ENCODE measurements around the gene LRMDA.

Gene LRMDA

DNA sequence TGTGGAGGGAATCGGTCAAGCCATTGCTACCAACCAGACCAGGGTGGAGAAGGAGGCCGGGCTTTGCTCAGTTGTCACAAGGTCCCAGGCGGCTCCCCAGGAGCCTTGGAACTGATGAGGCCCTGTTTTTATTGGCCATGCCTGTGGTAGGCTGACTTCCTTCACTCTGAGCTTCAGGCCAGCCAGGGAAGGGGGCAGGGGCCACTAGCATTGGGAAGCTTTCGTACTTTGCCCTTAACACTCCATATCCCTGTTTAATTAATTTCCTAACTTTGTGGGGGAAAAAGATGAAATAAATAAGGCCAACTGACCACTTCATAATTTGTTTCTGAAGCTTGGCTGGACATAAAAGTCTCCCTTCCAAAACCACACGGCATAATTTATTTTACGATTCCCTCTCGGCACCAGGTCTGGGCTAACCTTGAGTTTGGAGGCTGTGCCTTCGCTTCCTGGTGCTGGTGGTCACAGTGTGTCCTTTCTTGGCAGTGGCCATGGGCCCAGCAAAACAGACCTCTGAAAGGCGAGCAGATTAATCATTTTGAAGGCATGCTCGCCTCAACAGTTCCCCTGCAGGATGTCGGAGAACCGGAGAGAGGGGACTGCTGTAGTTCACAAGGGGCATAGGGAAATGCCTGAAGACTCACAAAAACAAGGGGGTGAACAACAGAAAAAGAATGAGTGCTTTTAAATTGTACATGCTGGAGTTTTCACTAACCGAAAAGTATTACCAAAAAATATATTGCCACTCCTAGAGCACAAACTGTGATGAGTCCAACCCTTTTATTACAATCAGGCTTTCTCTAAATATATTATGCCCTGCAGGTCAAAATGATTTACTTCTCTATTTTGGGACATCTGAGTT, 966.0 kb downstream of the LRMDA start:
- H3K4me2 ChIP-seq (ENCODE audit: low read depth, low read length, poor library complexity, severe bottlenecking) = no peak overlapping the region
- no peak for TF ChIP-seq EZH2phosphoT487 (conservative IDR thresholded peaks at IDR 0.05; ENCODE audit: low read length)
- TF ChIP-seq, protein P1, sequence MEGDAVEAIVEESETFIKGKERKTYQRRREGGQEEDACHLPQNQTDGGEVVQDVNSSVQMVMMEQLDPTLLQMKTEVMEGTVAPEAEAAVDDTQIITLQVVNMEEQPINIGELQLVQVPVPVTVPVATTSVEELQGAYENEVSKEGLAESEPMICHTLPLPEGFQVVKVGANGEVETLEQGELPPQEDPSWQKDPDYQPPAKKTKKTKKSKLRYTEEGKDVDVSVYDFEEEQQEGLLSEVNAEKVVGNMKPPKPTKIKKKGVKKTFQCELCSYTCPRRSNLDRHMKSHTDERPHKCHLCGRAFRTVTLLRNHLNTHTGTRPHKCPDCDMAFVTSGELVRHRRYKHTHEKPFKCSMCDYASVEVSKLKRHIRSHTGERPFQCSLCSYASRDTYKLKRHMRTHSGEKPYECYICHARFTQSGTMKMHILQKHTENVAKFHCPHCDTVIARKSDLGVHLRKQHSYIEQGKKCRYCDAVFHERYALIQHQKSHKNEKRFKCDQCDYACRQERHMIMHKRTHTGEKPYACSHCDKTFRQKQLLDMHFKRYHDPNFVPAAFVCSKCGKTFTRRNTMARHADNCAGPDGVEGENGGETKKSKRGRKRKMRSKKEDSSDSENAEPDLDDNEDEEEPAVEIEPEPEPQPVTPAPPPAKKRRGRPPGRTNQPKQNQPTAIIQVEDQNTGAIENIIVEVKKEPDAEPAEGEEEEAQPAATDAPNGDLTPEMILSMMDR (IDR thresholded peaks at IDR 0.05; ENCODE audit: insufficient read depth, low read length, poor library complexity, severe bottlenecking) = no peak
- no peaks in the 10 kb centered on the region for H3K9me3 ChIP-seq (ENCODE audit: insufficient read depth, low read length)
- H3K27me3 ChIP-seq (ENCODE audit: low read length) = no peaks in the 10 kb centered on the region
- H3K9me2 ChIP-seq (replicated peaks; ENCODE audit: insufficient read depth, low read length) = no peaks in the 10 kb centered on the region
- H3K36me3 ChIP-seq (ENCODE audit: low read length) = no peaks in the 10 kb centered on the region
- no peak overlapping the region for H3K27ac ChIP-seq (ENCODE audit: low read depth, low read length)
- no peak overlapping the region for H3K4me3 ChIP-seq (ENCODE audit: insufficient read depth, low read length, poor library complexity, severe bottlenecking)
- no peaks in the 10 kb centered on the region for H3F3A ChIP-seq (ENCODE audit: insufficient read depth)
- H4K20me1 ChIP-seq (ENCODE audit: low read depth, low read length) = no peaks in the 10 kb centered on the region
- H3K9ac ChIP-seq (ENCODE audit: low read length) = no peak overlapping the region
- no peak overlapping the region for H2AFZ ChIP-seq (ENCODE audit: low read depth, low read length, severe bottlenecking)
- H3K79me2 ChIP-seq (ENCODE audit: insufficient read depth, low read length) = no peaks in the 10 kb centered on the region

DNA sequence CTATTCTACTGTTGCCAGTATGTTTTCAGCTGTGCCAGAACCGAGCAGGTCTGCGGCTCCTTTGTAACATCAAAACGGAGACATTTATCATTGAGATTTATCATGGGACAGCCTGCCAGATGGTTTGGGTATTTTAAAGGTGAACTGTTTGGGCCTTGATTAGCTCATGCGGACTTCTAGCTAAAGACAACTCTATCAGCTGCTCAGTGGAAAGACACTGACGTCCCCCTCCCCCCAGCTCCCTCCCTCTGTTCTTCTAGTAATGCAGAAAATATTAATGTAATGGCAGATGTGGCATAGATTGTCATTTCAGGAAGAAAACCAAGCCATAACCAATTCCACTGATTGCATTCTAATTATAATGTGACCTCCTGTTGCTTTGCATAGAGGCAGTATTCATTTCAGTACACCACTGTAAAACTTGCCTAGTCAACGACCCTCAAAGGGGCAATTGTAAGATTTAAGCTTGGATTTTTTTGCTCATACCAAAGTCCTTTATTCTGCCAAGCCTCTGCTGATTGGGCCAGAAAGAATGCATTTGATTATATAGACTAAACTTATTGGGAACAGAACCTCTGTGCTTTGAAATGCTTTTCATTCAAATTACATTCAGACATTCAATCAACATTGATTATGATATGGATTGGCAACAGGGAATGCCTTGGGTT, 966.8 kb downstream of the LRMDA start:
- Histone ChIP-seq H3K27ac (ENCODE audit: low read depth, low read length) (no peak overlapping the region), H3K9me3 (ENCODE audit: insufficient read depth, low read length) (no peaks in the 10 kb centered on the region), H3K27me3 (ENCODE audit: low read length) (no peaks in the 10 kb centered on the region), H3K9ac (ENCODE audit: low read length) (no peak overlapping the region), H3K9me2 (replicated peaks; ENCODE audit: insufficient read depth, low read length) (no peaks in the 10 kb centered on the region), H3K4me2 (ENCODE audit: low read depth, low read length, poor library complexity, severe bottlenecking) (no peak overlapping the region), H3F3A (ENCODE audit: insufficient read depth) (no peaks in the 10 kb centered on the region), H3K79me2 (ENCODE audit: insufficient read depth, low read length) (no peaks in the 10 kb centered on the region), H2AFZ (ENCODE audit: low read depth, low read length, severe bottlenecking) (no peak overlapping the region), H4K20me1 (ENCODE audit: low read depth, low read length) (no peaks in the 10 kb centered on the region), H3K36me3 (ENCODE audit: low read length) (no peaks in the 10 kb centered on the region), H3K4me3 (ENCODE audit: insufficient read depth, low read length, poor library complexity, severe bottlenecking) (no peak overlapping the region)
- TF ChIP-seq EZH2phosphoT487 (conservative IDR thresholded peaks at IDR 0.05; ENCODE audit: low read length) = no peak
- TF ChIP-seq, protein P1 (IDR thresholded peaks at IDR 0.05; ENCODE audit: insufficient read depth, low read length, poor library complexity, severe bottlenecking) = no peak

DNA sequence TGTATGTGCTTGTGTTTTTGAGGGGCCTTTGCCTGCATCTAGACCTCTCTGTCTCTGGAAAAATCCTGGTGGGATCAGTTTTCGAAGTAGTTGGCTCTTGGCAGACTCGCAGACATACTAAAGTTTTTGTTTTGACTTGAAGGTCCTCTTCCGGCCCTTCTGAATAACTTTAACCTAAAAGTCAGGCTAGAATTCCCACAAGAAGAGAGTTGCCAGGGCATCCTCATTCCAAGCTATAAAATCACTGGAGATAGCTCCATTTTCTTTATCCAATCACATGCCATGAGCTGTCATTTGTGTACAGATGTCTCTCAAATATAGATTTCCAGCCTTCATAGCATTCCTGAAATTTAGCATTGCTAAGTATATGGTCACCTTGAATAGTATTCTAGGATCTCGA, 967.8 kb downstream of the LRMDA start:
- Histone ChIP-seq H3K9me3 (ENCODE audit: insufficient read depth, low read length) (no peaks in the 10 kb centered on the region), H3K79me2 (ENCODE audit: insufficient read depth, low read length) (no peaks in the 10 kb centered on the region), H3F3A (ENCODE audit: insufficient read depth) (no peaks in the 10 kb centered on the region), H3K36me3 (ENCODE audit: low read length) (no peaks in the 10 kb centered on the region), H2AFZ (ENCODE audit: low read depth, low read length, severe bottlenecking) (no peak overlapping the region), H3K9me2 (replicated peaks; ENCODE audit: insufficient read depth, low read length) (no peaks in the 10 kb centered on the region), H3K4me3 (ENCODE audit: insufficient read depth, low read length, poor library complexity, severe bottlenecking) (no peak overlapping the region), H4K20me1 (ENCODE audit: low read depth, low read length) (no peaks in the 10 kb centered on the region), H3K4me2 (ENCODE audit: low read depth, low read length, poor library complexity, severe bottlenecking) (no peak overlapping the region), H3K27me3 (ENCODE audit: low read length) (no peaks in the 10 kb centered on the region), H3K9ac (ENCODE audit: low read length) (no peak overlapping the region), H3K27ac (ENCODE audit: low read depth, low read length) (no peak overlapping the region)
- TF ChIP-seq, protein P1 (IDR thresholded peaks at IDR 0.05; ENCODE audit: insufficient read depth, low read length, poor library complexity, severe bottlenecking) = no peak
- no peak for TF ChIP-seq EZH2phosphoT487 (conservative IDR thresholded peaks at IDR 0.05; ENCODE audit: low read length)

Measured in SU-DHL-6 (cell line).